K562 (cell line): ENCODE data around the gene CSNK1D. TPM values are rescaled to one million over a fixed set of nuclear protein-coding genes. Genes with fewer than 3 reads are reported as not detected.

Source experiments
- KDM5B ChIP-seq: fragments of 200-600 bp; sonication (generic); IDR thresholded peaks from 2 replicates; pipeline ENCODE4 v1.6.1; 2012; ENCODE audit warnings: low read depth, mild to moderate bottlenecking, moderate library complexity, low read length, control low read depth, inconsistent platforms; ENCODE audit not compliant: insufficient replicate concordance
- KLF10 ChIP-seq: fragments of 250-450 bp; sonication (Bioruptor Pico); IDR thresholded peaks from 2 replicates; pipeline ENCODE4 v1.6.1; 2021; ENCODE audit warnings: matching md5 sums
- MLLT1 ChIP-seq, 2 experiments: fragments of 450-650 bp; IDR thresholded peaks; 2 replicates each; pipeline ENCODE4 v1.6.1; 2016
- TAF9B ChIP-seq: fragments of 450-650 bp; IDR thresholded peaks from 2 replicates; pipeline ENCODE4 v1.6.1; 2018; ENCODE audit warnings: mild to moderate bottlenecking; ENCODE audit not compliant: partially characterized antibody
- TBL1XR1 ChIP-seq, 2 experiments: IDR thresholded peaks; 2 replicates each; pipeline ENCODE4 v1.6.1; 2012; ENCODE audit warnings: improper control_type of control experiment in 2 of 2, low read length in 2 of 2, mild to moderate bottlenecking in 1 of 2
- ZFPM2 ChIP-seq: fragments of 250-450 bp; sonication (Bioruptor Pico); IDR thresholded peaks from 2 replicates; pipeline ENCODE4 v1.5.1; 2022; ENCODE audit warnings: mild to moderate bottlenecking
- ZNF197 ChIP-seq: fragments of 200-800 bp; sonication (Bioruptor generic); IDR thresholded peaks from 2 replicates; pipeline ENCODE4 v1.6.1; 2016; ENCODE audit warnings: low read depth, missing genetic modification characterization, missing compliant biosample characterization
- ZNF23 ChIP-seq: fragments of 250-450 bp; sonication (Bioruptor Pico); IDR thresholded peaks from 2 replicates; pipeline ENCODE4 v1.4.0; 2020; ENCODE audit warnings: mild to moderate bottlenecking
- ZNF253 ChIP-seq: fragments of 250-450 bp; sonication (Bioruptor Pico); conservative IDR thresholded peaks from 2 replicates; pipeline ENCODE4 v1.6.1; 2021; ENCODE audit warnings: mild to moderate bottlenecking
- polyA plus RNA-seq, 8 experiments: library from polyadenylated mRNA; depleted of rRNA in 4 of 8; stranded (reverse) in 5 of 8; unstranded in 3 of 8; fragments of >200 nt; fragmentation: Nextera tagmentation in 2 of 8; fragmentation: Illumina TruSeq in 1 of 8; extraction: Ambion mirVana in 2 of 8; extraction: Trizol in 1 of 8; gene quantifications; 2 replicates each; pipeline versions ENCODE4 v1.2.1 to v1.2.3, GENCODE V29; 2011 to 2014; ENCODE audit warnings: inconsistent platforms in 1 of 8, missing spikeins in 1 of 8
- total RNA-seq, 7 experiments: library from RNA; depleted of rRNA in 6 of 7; stranded (reverse); fragments of >200 nt in 6 of 7; fragmentation: Illumina TruSeq in 2 of 7; extraction: Trizol in 2 of 7; gene quantifications; 2 replicates each; pipeline versions ENCODE4 v1.2.1 to v1.2.3, GENCODE V29; 2011 to 2021; ENCODE audit warnings: low replicate concordance in 1 of 7
- TF ChIP-seq, protein P1 (sequence below): fragments of 250-450 bp; sonication (Bioruptor Pico); IDR thresholded peaks from 2 replicates; pipeline ENCODE4 v1.4.0; 2020
- TF ChIP-seq, protein P2 (sequence below): fragments of 200-800 bp; sonication (Bioruptor generic); IDR thresholded peaks from 2 replicates; pipeline ENCODE4 v1.6.1; 2017; ENCODE audit warnings: missing genetic modification characterization, missing compliant biosample characterization
- TF ChIP-seq, protein P3 (sequence below): fragments of 250-450 bp; sonication (Bioruptor Pico); IDR thresholded peaks from 2 replicates; pipeline ENCODE4 v1.4.0; 2020; ENCODE audit warnings: mild to moderate bottlenecking, moderate library complexity, borderline replicate concordance

CSNK1D gene
- total and polyA plus RNA-seq, 9 of the 15 experiments (the other 6 are each of a cell fraction or from before 2014, with no cell fraction given): 6.5 to 133 (median 41.3) TPM

- no peak for TF ChIP-seq ZNF253 (CRISPR knock-in tag)
- TF ChIP-seq TAF9B: no peak
- no peak for TF ChIP-seq ZNF23 (CRISPR knock-in tag)
- TF ChIP-seq ZFPM2 (CRISPR knock-in tag): no peak
- peak in 1 of 2 experiments; percentile 80; a peak in 1 of 4 replicates for TF ChIP-seq TBL1XR1 (IDR thresholded peaks at IDR 0.05; ENCODE audit: low read length in 2 of 2)
- no peak for TF ChIP-seq ZNF197
- TF ChIP-seq, protein P1, sequence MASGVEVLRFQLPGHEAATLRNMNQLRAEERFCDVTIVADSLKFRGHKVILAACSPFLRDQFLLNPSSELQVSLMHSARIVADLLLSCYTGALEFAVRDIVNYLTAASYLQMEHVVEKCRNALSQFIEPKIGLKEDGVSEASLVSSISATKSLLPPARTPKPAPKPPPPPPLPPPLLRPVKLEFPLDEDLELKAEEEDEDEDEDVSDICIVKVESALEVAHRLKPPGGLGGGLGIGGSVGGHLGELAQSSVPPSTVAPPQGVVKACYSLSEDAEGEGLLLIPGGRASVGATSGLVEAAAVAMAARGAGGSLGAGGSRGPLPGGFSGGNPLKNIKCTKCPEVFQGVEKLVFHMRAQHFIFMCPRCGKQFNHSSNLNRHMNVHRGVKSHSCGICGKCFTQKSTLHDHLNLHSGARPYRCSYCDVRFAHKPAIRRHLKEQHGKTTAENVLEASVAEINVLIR: no peak
- TF ChIP-seq, protein P2, sequence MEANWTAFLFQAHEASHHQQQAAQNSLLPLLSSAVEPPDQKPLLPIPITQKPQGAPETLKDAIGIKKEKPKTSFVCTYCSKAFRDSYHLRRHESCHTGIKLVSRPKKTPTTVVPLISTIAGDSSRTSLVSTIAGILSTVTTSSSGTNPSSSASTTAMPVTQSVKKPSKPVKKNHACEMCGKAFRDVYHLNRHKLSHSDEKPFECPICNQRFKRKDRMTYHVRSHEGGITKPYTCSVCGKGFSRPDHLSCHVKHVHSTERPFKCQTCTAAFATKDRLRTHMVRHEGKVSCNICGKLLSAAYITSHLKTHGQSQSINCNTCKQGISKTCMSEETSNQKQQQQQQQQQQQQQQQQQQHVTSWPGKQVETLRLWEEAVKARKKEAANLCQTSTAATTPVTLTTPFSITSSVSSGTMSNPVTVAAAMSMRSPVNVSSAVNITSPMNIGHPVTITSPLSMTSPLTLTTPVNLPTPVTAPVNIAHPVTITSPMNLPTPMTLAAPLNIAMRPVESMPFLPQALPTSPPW: no peak
- no peak for TF ChIP-seq KLF10 (CRISPR knock-in tag)
- no peak for TF ChIP-seq KDM5B
- TF ChIP-seq, protein P3, sequence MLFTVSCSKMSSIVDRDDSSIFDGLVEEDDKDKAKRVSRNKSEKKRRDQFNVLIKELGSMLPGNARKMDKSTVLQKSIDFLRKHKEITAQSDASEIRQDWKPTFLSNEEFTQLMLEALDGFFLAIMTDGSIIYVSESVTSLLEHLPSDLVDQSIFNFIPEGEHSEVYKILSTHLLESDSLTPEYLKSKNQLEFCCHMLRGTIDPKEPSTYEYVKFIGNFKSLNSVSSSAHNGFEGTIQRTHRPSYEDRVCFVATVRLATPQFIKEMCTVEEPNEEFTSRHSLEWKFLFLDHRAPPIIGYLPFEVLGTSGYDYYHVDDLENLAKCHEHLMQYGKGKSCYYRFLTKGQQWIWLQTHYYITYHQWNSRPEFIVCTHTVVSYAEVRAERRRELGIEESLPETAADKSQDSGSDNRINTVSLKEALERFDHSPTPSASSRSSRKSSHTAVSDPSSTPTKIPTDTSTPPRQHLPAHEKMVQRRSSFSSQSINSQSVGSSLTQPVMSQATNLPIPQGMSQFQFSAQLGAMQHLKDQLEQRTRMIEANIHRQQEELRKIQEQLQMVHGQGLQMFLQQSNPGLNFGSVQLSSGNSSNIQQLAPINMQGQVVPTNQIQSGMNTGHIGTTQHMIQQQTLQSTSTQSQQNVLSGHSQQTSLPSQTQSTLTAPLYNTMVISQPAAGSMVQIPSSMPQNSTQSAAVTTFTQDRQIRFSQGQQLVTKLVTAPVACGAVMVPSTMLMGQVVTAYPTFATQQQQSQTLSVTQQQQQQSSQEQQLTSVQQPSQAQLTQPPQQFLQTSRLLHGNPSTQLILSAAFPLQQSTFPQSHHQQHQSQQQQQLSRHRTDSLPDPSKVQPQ (CRISPR knock-in tag): no peak
- TF ChIP-seq MLLT1 (IDR thresholded peaks at IDR 0.05): no peak
These were observed 42.7 kb downstream of the CSNK1D start (continued) for GRCh38 chr17:82230609-82231311.
